ENCODE measurements around the gene SLC39A2.

SLC39A2 gene

GRCh38 chr14:20970983-20971704, 27.9 kb upstream of the SLC39A2 start:
- TF ChIP-seq CTCF (IDR thresholded peaks at IDR 0.05; ENCODE audit: borderline replicate concordance, control extremely low read depth, extremely low read depth, insufficient read depth, missing control alignments), result peak; percentile 96
- peak; percentile 88 for DNase-seq (ENCODE audit: low spot score)
- in situ Hi-C loops (cut with MboI; ENCODE audit: low sequenced_read_pairs, unreplicated experiment), result no loop called here

GRCh38 chr14:20971705-20972021, 27.4 kb upstream of the SLC39A2 start:
- no peak for DNase-seq (ENCODE audit: low spot score)
- no peak for TF ChIP-seq CTCF (IDR thresholded peaks at IDR 0.05; ENCODE audit: borderline replicate concordance, control extremely low read depth, extremely low read depth, insufficient read depth, missing control alignments)
- in situ Hi-C loops (cut with MboI; ENCODE audit: low sequenced_read_pairs, unreplicated experiment), result no loop called here

- in situ Hi-C loops (cut with MboI; ENCODE audit: low sequenced_read_pairs, unreplicated experiment), result no loop called here
- DNase-seq (ENCODE audit: low spot score), result no peak
- no peak for TF ChIP-seq CTCF (IDR thresholded peaks at IDR 0.05; ENCODE audit: borderline replicate concordance, control extremely low read depth, extremely low read depth, insufficient read depth, missing control alignments)
Measured at GRCh38 chr14:20973501-20973900, 25.6 kb upstream of the SLC39A2 start.

- no peak for DNase-seq (ENCODE audit: low spot score)
- in situ Hi-C loops (cut with MboI; ENCODE audit: low sequenced_read_pairs, unreplicated experiment), result no loop called here
- no peak for TF ChIP-seq CTCF (IDR thresholded peaks at IDR 0.05; ENCODE audit: borderline replicate concordance, control extremely low read depth, extremely low read depth, insufficient read depth, missing control alignments)
Measured at GRCh38 chr14:20976291-20976690, 22.8 kb upstream of the SLC39A2 start.

GRCh38 chr14:20978687-20979086, 20.4 kb upstream of the SLC39A2 start:
- TF ChIP-seq CTCF (IDR thresholded peaks at IDR 0.05; ENCODE audit: borderline replicate concordance, control extremely low read depth, extremely low read depth, insufficient read depth, missing control alignments), result no peak
- in situ Hi-C loops (cut with MboI; ENCODE audit: low sequenced_read_pairs, unreplicated experiment), result no loop called here
- no peak for DNase-seq (ENCODE audit: low spot score)

- in situ Hi-C loops (cut with MboI; ENCODE audit: low sequenced_read_pairs, unreplicated experiment), result no loop called here
- no peak for TF ChIP-seq CTCF (IDR thresholded peaks at IDR 0.05; ENCODE audit: borderline replicate concordance, control extremely low read depth, extremely low read depth, insufficient read depth, missing control alignments)
- no peak for DNase-seq (ENCODE audit: low spot score)
Measured at GRCh38 chr14:20980906-20981305, 18.2 kb upstream of the SLC39A2 start.
